GM12891 (cell line): Measurements from ENCODE around the gene EHD4.

Experiments used
- PAX5 ChIP-seq: IDR thresholded peaks from 2 replicates; pipeline ENCODE4 v1.6.1; 2011; ENCODE audit warnings: low read length, moderate library complexity, mild to moderate bottlenecking; ENCODE audit not compliant: insufficient read depth, severe bottlenecking
- POLR2A ChIP-seq: IDR thresholded peaks from 2 replicates; pipeline ENCODE4 v1.6.1; 2011; ENCODE audit warnings: low read depth, low read length, control low read depth
- POLR2AphosphoS5 ChIP-seq: IDR thresholded peaks from 2 replicates; pipeline ENCODE4 v1.6.1; 2011; ENCODE audit warnings: low read depth, low read length, control low read depth
- SPI1 ChIP-seq: IDR thresholded peaks from 2 replicates; pipeline ENCODE4 v1.6.1; 2011; ENCODE audit warnings: low read depth, low read length, control low read depth
- TAF1 ChIP-seq: IDR thresholded peaks from 2 replicates; pipeline ENCODE4 v1.6.1; 2011; ENCODE audit warnings: low read depth, low read length, control low read depth

DNA sequence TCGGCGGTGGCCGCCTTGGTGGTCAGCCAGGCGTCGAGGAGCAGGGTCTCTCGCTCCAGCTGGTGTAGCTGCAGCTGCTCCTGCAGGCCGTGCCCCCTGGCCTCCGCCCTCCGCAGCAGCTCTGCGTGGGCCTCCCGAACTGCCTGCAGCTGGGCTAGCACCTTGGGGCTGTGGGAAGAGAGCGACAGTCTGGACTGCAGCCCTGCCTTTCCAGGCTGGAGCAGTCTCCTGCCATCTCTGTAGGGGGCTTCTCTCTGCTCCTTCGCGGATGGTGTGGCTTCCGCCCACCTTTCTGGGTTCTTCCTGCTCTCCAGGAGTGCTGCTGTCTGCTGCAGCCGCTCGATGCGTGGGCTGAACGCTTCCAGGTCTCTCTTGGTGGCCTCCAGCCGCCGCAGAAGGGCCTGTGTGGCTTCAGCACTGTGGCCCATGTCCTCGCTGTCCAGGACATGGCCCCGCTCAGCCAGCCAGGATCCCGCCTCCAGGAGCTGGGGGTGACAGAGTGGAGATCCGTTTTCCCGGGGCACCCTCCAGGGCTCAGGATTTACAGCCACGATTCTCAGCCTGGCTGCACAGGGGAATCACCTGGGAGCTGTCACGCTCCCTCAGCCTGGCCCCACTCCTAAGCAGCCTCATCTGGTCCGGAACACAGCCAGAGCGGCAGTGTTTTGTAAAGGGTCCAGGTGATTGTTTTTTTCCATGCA, 116.9 kb downstream of the EHD4 start:
- no peak for TF ChIP-seq POLR2A
- no peak for TF ChIP-seq TAF1
- TF ChIP-seq POLR2AphosphoS5, result no peak
- TF ChIP-seq PAX5, result no peak
- TF ChIP-seq SPI1, result no peak
